C4-2B (cell line): ENCODE results near the gene CETP.

Experiments
- CTCF ChIP-seq: fragments of 450-650 bp; conservative IDR thresholded peaks from 2 replicates; pipeline ENCODE4 v1.5.1; 2017; ENCODE audit warnings: mild to moderate bottlenecking
- ZFX ChIP-seq: fragments of 450-650 bp; IDR thresholded peaks from 2 replicates; pipeline ENCODE4 v1.6.1; 2017

- TF ChIP-seq CTCF: no peak
- TF ChIP-seq ZFX: no peak
Observed at GRCh38 chr16:57009643-57010170, 48.0 kb downstream of the CETP start.
